HepG2 (cell line): Measurements from ENCODE around the gene SIRT7. TPM values are rescaled to one million over a fixed set of nuclear protein-coding genes. Genes with fewer than 3 reads are reported as not detected.
A peak's percentile ranks its signal among the peaks of the same experiment; 100 is the strongest.

Experiments used
- FOSL2 ChIP-seq: sonication (generic); formaldehyde crosslinking; IDR thresholded peaks from 2 replicates; pipeline ENCODE4 v1.4.0; 2020; ENCODE audit warnings: missing genetic modification reagents
- IKZF1 ChIP-seq: fragments of 450-650 bp; IDR thresholded peaks from 2 replicates; pipeline ENCODE4 v1.7.1; 2016
- MED1 ChIP-seq: sonication (generic); formaldehyde crosslinking; IDR thresholded peaks from 2 replicates; pipeline ENCODE4 v1.4.0; 2020; ENCODE audit warnings: missing genetic modification reagents
- SP4 ChIP-seq: sonication (generic); formaldehyde crosslinking; IDR thresholded peaks from 2 replicates; pipeline ENCODE4 v1.8.1; 2023; ENCODE audit warnings: mild to moderate bottlenecking, missing genetic modification reagents
- SRSF1 ChIP-seq: fragments of 200-400 bp; formaldehyde crosslinking; optimal IDR thresholded peaks from 2 replicates; pipeline ENCODE3; 2017; ENCODE audit warnings: mild to moderate bottlenecking, low read depth, low read length, moderate library complexity
- TBL1XR1 ChIP-seq: fragments of 150-350 bp; IDR thresholded peaks from 2 replicates; pipeline ENCODE4 v1.6.1; 2014; ENCODE audit warnings: borderline replicate concordance, low read length; ENCODE audit not compliant: partially characterized antibody
- ZNF354B ChIP-seq: sonication (generic); formaldehyde crosslinking; IDR thresholded peaks from 2 replicates; pipeline ENCODE4 v1.8.0; 2022; ENCODE audit warnings: mild to moderate bottlenecking, missing genetic modification reagents
- ZNF484 ChIP-seq: sonication (generic); formaldehyde crosslinking; IDR thresholded peaks from 2 replicates; pipeline ENCODE4 v1.5.1; 2020; ENCODE audit warnings: mild to moderate bottlenecking, low read depth, missing genetic modification reagents, borderline replicate concordance
- ZNF547 ChIP-seq: sonication (generic); formaldehyde crosslinking; IDR thresholded peaks from 2 replicates; pipeline ENCODE4 v1.5.1; 2020; ENCODE audit warnings: mild to moderate bottlenecking, missing genetic modification reagents
- ZNF703 ChIP-seq: sonication (generic); formaldehyde crosslinking; IDR thresholded peaks from 2 replicates; pipeline ENCODE4 v1.5.1; 2020; ENCODE audit warnings: missing genetic modification reagents, mild to moderate bottlenecking, moderate library complexity, borderline replicate concordance
- ZNF816 ChIP-seq: sonication (generic); formaldehyde crosslinking; IDR thresholded peaks from 2 replicates; pipeline ENCODE4 v1.8.0; 2022; ENCODE audit warnings: missing genetic modification reagents, mild to moderate bottlenecking, borderline replicate concordance
- polyA plus RNA-seq, 8 experiments: library from polyadenylated mRNA; depleted of rRNA in 3 of 8; stranded (reverse) in 7 of 8; unstranded in 1 of 8; fragments of >200 nt; fragmentation: Illumina TruSeq in 4 of 8; extraction: Trizol in 4 of 8; gene quantifications; 2 replicates each; pipeline versions ENCODE4 v1.2.1 to v1.2.3, GENCODE V29; 2011 to 2016; ENCODE audit warnings: low read depth in 4 of 8, missing spikeins in 1 of 8, mixed read lengths in 1 of 8; ENCODE audit not compliant: insufficient read depth in 1 of 8
- total RNA-seq, 5 experiments: library from RNA; depleted of rRNA; stranded (reverse); fragments of >200 nt; fragmentation: Illumina TruSeq; extraction: Trizol; gene quantifications; 2 replicates each; pipeline ENCODE4 v1.2.3, GENCODE V29; 2016; ENCODE audit warnings: low read depth in 1 of 5
- TF ChIP-seq, protein P1 (sequence below): sonication (generic); formaldehyde crosslinking; IDR thresholded peaks from 2 replicates; pipeline ENCODE4 v1.4.0; 2020; ENCODE audit warnings: mild to moderate bottlenecking, missing genetic modification reagents
- TF ChIP-seq, protein P2 (sequence below): IDR thresholded peaks from 2 replicates; pipeline ENCODE4 v1.6.1; 2012; ENCODE audit warnings: inconsistent platforms
- TF ChIP-seq, protein P3 (sequence below): IDR thresholded peaks from 2 replicates; pipeline ENCODE4 v1.6.1; 2016; ENCODE audit warnings: low read depth
- TF ChIP-seq, protein P4 (sequence below): sonication (generic); formaldehyde crosslinking; conservative IDR thresholded peaks from 2 replicates; pipeline ENCODE4 v1.8.0; 2022; ENCODE audit warnings: mild to moderate bottlenecking, moderate library complexity, missing genetic modification reagents
- TF ChIP-seq, protein P5 (sequence below): IDR thresholded peaks from 2 replicates; pipeline ENCODE4 v1.6.1; 2016; ENCODE audit warnings: missing genetic modification reagents, missing compliant biosample characterization

SIRT7 gene
- total and polyA plus RNA-seq, 2 of the 13 experiments (the other 11 are each of a cell fraction or from before 2014, with no cell fraction given): 8.3 to 24.8 TPM

DNA sequence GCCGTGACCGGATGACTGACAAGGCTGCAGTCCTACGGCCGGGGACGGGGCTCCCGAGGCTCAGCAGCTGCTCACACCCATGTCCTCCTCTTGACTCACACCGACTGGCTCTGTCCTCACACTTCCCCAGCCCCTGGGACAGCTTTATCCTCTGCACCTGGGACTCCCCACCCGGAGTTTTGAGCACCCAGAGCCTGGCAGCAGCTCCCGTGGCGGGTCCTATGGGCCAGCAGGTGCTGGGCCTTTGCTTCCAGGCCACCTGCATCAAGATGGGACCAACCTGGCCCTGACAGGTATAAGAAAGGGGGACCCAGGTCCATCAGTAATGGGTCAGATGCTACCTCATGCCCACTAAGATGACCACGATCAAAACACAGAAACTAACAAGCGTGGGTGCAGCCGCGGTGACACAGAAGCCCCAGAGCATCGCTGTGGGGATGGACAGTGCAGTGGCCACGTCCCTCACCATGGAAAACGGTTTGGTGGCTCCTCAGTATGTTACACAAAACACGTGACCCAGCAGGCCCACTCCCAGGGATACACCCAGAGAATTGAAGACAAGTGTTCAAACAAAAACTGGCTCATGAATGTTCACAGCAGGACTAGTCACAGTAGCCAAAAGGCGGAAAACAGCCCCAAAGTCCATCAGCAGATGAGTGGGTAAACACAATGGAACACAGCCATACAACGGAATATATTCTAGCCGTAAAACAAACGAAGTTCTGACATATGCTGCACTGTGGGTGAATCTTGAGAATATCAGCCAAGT, 46.3 kb upstream of the SIRT7 start (continued):
- TF ChIP-seq ZNF816 (CRISPR knock-in tag): no peak
- TF ChIP-seq, protein P1, sequence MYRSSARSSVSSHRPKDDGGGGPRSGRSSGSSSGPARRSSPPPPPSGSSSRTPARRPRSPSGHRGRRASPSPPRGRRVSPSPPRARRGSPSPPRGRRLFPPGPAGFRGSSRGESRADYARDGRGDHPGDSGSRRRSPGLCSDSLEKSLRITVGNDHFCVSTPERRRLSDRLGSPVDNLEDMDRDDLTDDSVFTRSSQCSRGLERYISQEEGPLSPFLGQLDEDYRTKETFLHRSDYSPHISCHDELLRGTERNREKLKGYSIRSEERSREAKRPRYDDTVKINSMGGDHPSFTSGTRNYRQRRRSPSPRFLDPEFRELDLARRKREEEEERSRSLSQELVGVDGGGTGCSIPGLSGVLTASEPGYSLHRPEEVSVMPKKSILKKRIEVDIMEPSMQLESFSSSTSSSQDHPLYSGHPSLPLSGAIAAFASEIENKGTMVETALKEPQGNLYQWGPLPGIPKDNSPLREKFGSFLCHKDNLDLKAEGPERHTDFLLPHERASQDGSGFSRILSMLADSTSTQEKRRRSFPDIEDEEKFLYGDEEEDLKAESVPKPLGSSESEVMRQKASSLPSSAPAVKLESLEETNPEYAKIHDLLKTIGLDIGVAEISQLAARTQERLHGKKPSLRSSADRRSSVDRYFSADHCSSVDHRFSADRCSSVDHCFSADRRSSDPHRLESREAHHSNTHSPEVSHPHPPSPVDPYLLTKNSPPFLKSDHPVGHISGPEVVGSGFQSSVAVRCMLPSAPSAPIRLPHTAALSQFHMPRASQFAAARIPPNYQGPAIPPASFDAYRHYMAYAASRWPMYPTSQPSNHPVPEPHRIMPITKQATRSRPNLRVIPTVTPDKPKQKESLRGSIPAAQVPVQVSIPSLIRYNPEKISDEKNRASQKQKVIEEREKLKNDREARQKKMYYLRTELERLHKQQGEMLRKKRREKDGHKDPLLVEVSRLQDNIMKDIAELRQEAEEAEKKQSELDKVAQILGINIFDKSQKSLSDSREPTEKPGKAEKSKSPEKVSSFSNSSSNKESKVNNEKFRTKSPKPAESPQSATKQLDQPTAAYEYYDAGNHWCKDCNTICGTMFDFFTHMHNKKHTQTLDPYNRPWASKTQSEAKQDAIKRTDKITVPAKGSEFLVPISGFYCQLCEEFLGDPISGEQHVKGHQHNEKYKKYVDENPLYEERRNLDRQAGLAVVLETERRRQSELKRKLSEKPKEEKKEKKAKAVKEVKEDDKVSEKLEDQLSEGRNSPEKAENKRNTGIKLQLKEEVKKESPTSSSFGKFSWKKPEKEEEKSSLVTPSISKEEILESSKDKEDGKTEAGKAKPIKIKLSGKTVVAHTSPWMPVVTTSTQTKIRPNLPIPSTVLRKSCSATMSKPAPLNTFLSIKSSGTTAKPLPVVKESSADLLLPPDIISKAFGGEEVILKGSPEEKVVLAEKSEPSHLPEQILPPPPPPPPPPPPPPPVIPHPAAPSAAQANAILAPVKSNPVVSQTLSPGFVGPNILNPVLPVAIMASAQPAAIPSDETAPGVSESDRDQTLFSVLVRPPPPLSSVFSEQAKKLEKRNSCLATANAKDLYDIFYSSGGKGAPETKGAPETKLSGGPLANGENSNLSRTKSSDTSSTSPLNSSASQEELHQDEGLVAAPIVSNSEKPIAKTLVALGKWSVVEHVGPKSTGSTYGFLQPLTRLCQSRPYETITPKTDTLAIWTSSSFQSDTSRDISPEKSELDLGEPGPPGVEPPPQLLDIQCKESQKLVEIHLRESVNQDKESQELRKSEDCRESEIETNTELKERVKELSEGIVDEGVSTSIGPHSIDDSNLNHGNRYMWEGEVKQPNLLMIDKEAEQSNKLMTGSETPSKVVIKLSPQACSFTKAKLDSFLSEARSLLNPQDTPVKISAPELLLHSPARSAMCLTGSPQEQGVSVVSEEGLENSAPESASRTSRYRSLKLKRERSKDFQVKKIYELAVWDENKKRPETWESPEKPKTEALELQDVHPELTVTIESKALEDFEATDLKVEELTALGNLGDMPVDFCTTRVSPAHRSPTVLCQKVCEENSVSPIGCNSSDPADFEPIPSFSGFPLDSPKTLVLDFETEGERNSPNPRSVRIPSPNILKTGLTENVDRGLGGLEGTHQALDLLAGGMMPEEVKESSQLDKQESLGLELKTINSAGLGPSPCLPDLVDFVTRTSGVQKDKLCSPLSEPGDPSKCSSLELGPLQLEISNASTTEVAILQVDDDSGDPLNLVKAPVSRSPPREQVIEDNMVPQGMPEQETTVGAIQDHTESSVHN (CRISPR knock-in tag): 0 out of 2 replicates have a peak, but pooled peaks have one; percentile 22
- no peak for TF ChIP-seq SRSF1
- no peak for TF ChIP-seq SP4 (CRISPR knock-in tag)
- TF ChIP-seq, protein P2, sequence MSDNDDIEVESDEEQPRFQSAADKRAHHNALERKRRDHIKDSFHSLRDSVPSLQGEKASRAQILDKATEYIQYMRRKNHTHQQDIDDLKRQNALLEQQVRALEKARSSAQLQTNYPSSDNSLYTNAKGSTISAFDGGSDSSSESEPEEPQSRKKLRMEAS: peak; percentile 73
- no peak for TF ChIP-seq TBL1XR1
- TF ChIP-seq ZNF484 (CRISPR knock-in tag): no peak
- 0 out of 2 replicates have a peak, but pooled peaks have one; percentile 27 for TF ChIP-seq ZNF354B (CRISPR knock-in tag)
- TF ChIP-seq, protein P3, sequence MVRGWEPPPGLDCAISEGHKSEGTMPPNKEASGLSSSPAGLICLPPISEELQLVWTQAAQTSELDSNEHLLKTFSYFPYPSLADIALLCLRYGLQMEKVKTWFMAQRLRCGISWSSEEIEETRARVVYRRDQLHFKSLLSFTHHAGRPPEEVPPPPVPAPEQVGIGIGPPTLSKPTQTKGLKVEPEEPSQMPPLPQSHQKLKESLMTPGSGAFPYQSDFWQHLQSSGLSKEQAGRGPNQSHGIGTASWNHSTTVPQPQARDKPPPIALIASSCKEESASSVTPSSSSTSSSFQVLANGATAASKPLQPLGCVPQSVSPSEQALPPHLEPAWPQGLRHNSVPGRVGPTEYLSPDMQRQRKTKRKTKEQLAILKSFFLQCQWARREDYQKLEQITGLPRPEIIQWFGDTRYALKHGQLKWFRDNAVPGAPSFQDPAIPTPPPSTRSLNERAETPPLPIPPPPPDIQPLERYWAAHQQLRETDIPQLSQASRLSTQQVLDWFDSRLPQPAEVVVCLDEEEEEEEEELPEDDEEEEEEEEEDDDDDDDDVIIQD (CRISPR knock-in tag): 0 out of 2 replicates have a peak, but pooled peaks have one; percentile 14
- TF ChIP-seq, protein P4, sequence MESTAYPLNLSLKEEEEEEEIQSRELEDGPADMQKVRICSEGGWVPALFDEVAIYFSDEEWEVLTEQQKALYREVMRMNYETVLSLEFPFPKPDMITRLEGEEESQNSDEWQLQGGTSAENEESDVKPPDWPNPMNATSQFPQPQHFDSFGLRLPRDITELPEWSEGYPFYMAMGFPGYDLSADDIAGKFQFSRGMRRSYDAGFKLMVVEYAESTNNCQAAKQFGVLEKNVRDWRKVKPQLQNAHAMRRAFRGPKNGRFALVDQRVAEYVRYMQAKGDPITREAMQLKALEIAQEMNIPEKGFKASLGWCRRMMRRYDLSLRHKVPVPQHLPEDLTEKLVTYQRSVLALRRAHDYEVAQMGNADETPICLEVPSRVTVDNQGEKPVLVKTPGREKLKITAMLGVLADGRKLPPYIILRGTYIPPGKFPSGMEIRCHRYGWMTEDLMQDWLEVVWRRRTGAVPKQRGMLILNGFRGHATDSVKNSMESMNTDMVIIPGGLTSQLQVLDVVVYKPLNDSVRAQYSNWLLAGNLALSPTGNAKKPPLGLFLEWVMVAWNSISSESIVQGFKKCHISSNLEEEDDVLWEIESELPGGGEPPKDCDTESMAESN (CRISPR knock-in tag): no peak
- peak; percentile 38; the same call in 1 of the 2 replicates for TF ChIP-seq FOSL2 (CRISPR knock-in tag)
- TF ChIP-seq ZNF703 (CRISPR knock-in tag): no peak
- TF ChIP-seq IKZF1: no peak
- TF ChIP-seq ZNF547 (CRISPR knock-in tag): 0 out of 2 replicates have a peak, but pooled peaks have one; percentile 12
- TF ChIP-seq, protein P5, sequence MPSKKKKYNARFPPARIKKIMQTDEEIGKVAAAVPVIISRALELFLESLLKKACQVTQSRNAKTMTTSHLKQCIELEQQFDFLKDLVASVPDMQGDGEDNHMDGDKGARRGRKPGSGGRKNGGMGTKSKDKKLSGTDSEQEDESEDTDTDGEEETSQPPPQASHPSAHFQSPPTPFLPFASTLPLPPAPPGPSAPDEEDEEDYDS: 0 out of 2 replicates have a peak, but pooled peaks have one; percentile 12
- TF ChIP-seq MED1 (CRISPR knock-in tag): peak; percentile 70
